SU-DHL-6 (cell line): Measurements from ENCODE around the gene BDKRB2.

Experiments used
- H2AFZ ChIP-seq: fragments of 200-600 bp; sonication (generic); 2 replicates; pipeline ENCODE4 v1.6.1; 2014; ENCODE audit warnings: low read depth, mild to moderate bottlenecking, moderate library complexity, mixed read lengths, antibody characterized with exemption, low read length; ENCODE audit not compliant: severe bottlenecking
- H3F3A ChIP-seq: fragments of 200-600 bp; shearing (Covaris generic); 2 replicates; pipeline ENCODE4 v1.6.0; 2016; ENCODE audit warnings: antibody characterized with exemption, mild to moderate bottlenecking; ENCODE audit not compliant: insufficient read depth
- H3K27ac ChIP-seq: fragments of 200-600 bp; sonication (generic); 2 replicates; pipeline ENCODE4 v1.5.1; 2016; ENCODE audit warnings: low read depth, mild to moderate bottlenecking, low read length, moderate library complexity, mixed read lengths
- H3K27me3 ChIP-seq: fragments of 200-600 bp; sonication (generic), shearing (Covaris generic); 2 replicates; pipeline ENCODE4 v1.6.0; 2014; ENCODE audit warnings: mild to moderate bottlenecking, low read length
- H3K36me3 ChIP-seq: fragments of 200-600 bp; sonication (generic); 2 replicates; pipeline ENCODE4 v1.6.1; 2014; ENCODE audit warnings: mild to moderate bottlenecking, low read length, mixed read lengths
- H3K4me2 ChIP-seq: fragments of 300-600, 200-600 bp; shearing (Covaris generic), sonication (generic); 2 replicates; pipeline ENCODE4 v1.6.0; 2014; ENCODE audit warnings: low read length, low read depth, mild to moderate bottlenecking; ENCODE audit not compliant: poor library complexity, severe bottlenecking
- H3K4me3 ChIP-seq: fragments of 200-600 bp; sonication (generic); 2 replicates; pipeline ENCODE4 v1.5.1; 2014; ENCODE audit warnings: antibody characterized with exemption, low read length, mild to moderate bottlenecking, mixed read lengths; ENCODE audit not compliant: insufficient read depth, poor library complexity, severe bottlenecking
- H3K79me2 ChIP-seq: fragments of 200-600 bp; sonication (generic); 2 replicates; pipeline ENCODE4 v1.6.1; 2014; ENCODE audit warnings: mild to moderate bottlenecking, low read length, moderate library complexity; ENCODE audit not compliant: insufficient read depth
- H3K9ac ChIP-seq: fragments of 200-600 bp; sonication (generic); 2 replicates; pipeline ENCODE4 v1.7.0; 2014; ENCODE audit warnings: mild to moderate bottlenecking, low read length
- H3K9me2 ChIP-seq: fragments of 200-600 bp; sonication (generic); replicated peaks from 2 replicates; pipeline ENCODE4 v1.6.1; 2014; ENCODE audit warnings: low read length; ENCODE audit not compliant: insufficient read depth
- H3K9me3 ChIP-seq: fragments of 200-600 bp; sonication (generic); 2 replicates; pipeline ENCODE4 v1.6.1; 2014; ENCODE audit warnings: low read length, mixed read lengths; ENCODE audit not compliant: insufficient read depth
- H4K20me1 ChIP-seq: fragments of 200-600 bp; sonication (generic); 2 replicates; pipeline ENCODE4 v1.6.1; 2014; ENCODE audit warnings: low read depth, mild to moderate bottlenecking, antibody characterized with exemption, low read length, moderate library complexity, mixed read lengths
- CTCF ChIP-seq: fragments of 200-600 bp; sonication (generic); IDR thresholded peaks from one replicate; pipeline ENCODE4 v1.5.1; 2017; ENCODE audit warnings: antibody characterized with exemption, mild to moderate bottlenecking, low read length, moderate library complexity; ENCODE audit not compliant: insufficient read depth, poor library complexity, severe bottlenecking
- EZH2phosphoT487 ChIP-seq: fragments of 200-600 bp; sonication (generic), shearing (Covaris generic); conservative IDR thresholded peaks from 2 replicates; pipeline ENCODE4 v1.6.1; 2018; ENCODE audit warnings: mild to moderate bottlenecking, antibody characterized with exemption, low read length, moderate library complexity, mixed read lengths

The BDKRB2 gene

GRCh38 chr14:96197163-96197852, 7.3 kb upstream of the BDKRB2 start:
- Histone ChIP-seq H3K9ac (no peak overlapping the region), H3K79me2 (no peaks in the 10 kb centered on the region), H3K9me3 (no peaks in the 10 kb centered on the region), H2AFZ (no peak overlapping the region), H4K20me1 (no peaks in the 10 kb centered on the region), H3K9me2 (no peaks in the 10 kb centered on the region), H3K4me3 (no peak overlapping the region), H3K27me3 (no peaks in the 10 kb centered on the region), H3F3A (no peaks in the 10 kb centered on the region), H3K36me3 (no peaks in the 10 kb centered on the region), H3K4me2 (no peak overlapping the region), H3K27ac (no peak overlapping the region)
- TF ChIP-seq CTCF (no peak), EZH2phosphoT487 (no peak)

- Histone ChIP-seq H3K9me2 (no peaks in the 10 kb centered on the region), H3K4me2 (no peak overlapping the region), H3F3A (no peaks in the 10 kb centered on the region), H3K9me3 (no peaks in the 10 kb centered on the region), H3K36me3 (no peaks in the 10 kb centered on the region), H3K27ac (no peak overlapping the region), H3K27me3 (no peaks in the 10 kb centered on the region), H3K9ac (no peak overlapping the region), H4K20me1 (no peaks in the 10 kb centered on the region), H3K79me2 (no peaks in the 10 kb centered on the region), H3K4me3 (no peak overlapping the region), H2AFZ (no peak overlapping the region)
- TF ChIP-seq EZH2phosphoT487 (no peak), CTCF (no peak)
Observed at GRCh38 chr14:96197969-96198368, 6.7 kb upstream of the BDKRB2 start.

- H3K9me2 ChIP-seq: no peaks in the 10 kb centered on the region
- H3K4me2 ChIP-seq: no peak overlapping the region
- no peaks in the 10 kb centered on the region for H3K27me3 ChIP-seq
- H3K4me3 ChIP-seq: no peak overlapping the region
- no peak overlapping the region for H2AFZ ChIP-seq
- TF ChIP-seq CTCF: no peak
- no peak for TF ChIP-seq EZH2phosphoT487
- H3K9me3 ChIP-seq: no peaks in the 10 kb centered on the region
- H4K20me1 ChIP-seq: no peaks in the 10 kb centered on the region
- no peaks in the 10 kb centered on the region for H3K79me2 ChIP-seq
- H3K36me3 ChIP-seq: no peaks in the 10 kb centered on the region
- no peaks in the 10 kb centered on the region for H3F3A ChIP-seq
- no peak overlapping the region for H3K27ac ChIP-seq
- no peak overlapping the region for H3K9ac ChIP-seq
Observed at GRCh38 chr14:96198430-96199130, 6.1 kb upstream of the BDKRB2 start.
